ENCODE measurements around the gene SH3RF3. TPM values are rescaled to one million over a fixed set of nuclear protein-coding genes. Genes with fewer than 3 reads are reported as not detected.

The SH3RF3 gene
- total RNA-seq, 1 experiment from 2014 or later, result 4.9 TPM

DNA sequence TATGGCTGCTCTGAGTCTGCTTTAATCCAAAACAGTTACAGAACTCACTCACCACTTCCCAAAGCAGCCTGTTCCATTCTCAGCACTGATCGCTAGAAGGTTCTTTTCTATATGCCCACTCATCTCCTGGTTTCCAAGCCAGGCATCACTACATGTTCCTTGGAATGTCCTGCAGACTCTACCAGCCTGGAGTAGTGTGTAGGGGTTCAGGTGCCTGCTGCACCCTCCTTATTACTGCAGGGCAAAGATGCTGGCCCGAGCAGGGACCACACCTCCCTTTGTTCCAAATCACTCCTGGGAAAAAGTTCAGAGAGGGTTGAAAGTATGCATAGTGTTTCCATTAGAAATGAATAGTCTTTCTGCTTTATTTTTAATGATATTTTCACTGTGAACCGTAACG is 196.6 kb downstream of the SH3RF3 start:
- TF ChIP-seq, protein P1, sequence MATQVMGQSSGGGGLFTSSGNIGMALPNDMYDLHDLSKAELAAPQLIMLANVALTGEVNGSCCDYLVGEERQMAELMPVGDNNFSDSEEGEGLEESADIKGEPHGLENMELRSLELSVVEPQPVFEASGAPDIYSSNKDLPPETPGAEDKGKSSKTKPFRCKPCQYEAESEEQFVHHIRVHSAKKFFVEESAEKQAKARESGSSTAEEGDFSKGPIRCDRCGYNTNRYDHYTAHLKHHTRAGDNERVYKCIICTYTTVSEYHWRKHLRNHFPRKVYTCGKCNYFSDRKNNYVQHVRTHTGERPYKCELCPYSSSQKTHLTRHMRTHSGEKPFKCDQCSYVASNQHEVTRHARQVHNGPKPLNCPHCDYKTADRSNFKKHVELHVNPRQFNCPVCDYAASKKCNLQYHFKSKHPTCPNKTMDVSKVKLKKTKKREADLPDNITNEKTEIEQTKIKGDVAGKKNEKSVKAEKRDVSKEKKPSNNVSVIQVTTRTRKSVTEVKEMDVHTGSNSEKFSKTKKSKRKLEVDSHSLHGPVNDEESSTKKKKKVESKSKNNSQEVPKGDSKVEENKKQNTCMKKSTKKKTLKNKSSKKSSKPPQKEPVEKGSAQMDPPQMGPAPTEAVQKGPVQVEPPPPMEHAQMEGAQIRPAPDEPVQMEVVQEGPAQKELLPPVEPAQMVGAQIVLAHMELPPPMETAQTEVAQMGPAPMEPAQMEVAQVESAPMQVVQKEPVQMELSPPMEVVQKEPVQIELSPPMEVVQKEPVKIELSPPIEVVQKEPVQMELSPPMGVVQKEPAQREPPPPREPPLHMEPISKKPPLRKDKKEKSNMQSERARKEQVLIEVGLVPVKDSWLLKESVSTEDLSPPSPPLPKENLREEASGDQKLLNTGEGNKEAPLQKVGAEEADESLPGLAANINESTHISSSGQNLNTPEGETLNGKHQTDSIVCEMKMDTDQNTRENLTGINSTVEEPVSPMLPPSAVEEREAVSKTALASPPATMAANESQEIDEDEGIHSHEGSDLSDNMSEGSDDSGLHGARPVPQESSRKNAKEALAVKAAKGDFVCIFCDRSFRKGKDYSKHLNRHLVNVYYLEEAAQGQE (IDR thresholded peaks at IDR 0.05; ENCODE audit: insufficient read depth in 1 of 2, low read depth in 2 of 2, low read length in 1 of 2), result no peak
- TF ChIP-seq POLR2AphosphoS5 (IDR thresholded peaks at IDR 0.05; ENCODE audit: low read depth, low read length), result no peak
- no peak for TF ChIP-seq TCF7L2 (IDR thresholded peaks at IDR 0.05; ENCODE audit: low read depth, low read length)
- TF ChIP-seq, protein P2, sequence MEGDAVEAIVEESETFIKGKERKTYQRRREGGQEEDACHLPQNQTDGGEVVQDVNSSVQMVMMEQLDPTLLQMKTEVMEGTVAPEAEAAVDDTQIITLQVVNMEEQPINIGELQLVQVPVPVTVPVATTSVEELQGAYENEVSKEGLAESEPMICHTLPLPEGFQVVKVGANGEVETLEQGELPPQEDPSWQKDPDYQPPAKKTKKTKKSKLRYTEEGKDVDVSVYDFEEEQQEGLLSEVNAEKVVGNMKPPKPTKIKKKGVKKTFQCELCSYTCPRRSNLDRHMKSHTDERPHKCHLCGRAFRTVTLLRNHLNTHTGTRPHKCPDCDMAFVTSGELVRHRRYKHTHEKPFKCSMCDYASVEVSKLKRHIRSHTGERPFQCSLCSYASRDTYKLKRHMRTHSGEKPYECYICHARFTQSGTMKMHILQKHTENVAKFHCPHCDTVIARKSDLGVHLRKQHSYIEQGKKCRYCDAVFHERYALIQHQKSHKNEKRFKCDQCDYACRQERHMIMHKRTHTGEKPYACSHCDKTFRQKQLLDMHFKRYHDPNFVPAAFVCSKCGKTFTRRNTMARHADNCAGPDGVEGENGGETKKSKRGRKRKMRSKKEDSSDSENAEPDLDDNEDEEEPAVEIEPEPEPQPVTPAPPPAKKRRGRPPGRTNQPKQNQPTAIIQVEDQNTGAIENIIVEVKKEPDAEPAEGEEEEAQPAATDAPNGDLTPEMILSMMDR (IDR thresholded peaks at IDR 0.05), result no peak
- no peak for TF ChIP-seq SIN3A (IDR thresholded peaks at IDR 0.05; ENCODE audit: borderline replicate concordance, insufficient read depth, low read depth, low read length)
- in situ Hi-C loops (cut with HindIII; ENCODE audit: low pct_unique_long_range_greater_than_20kb, low sequenced_read_pairs), result no loop called here
- ATAC-seq (0 out of 2 replicates have a peak, but pooled peaks have one; percentile 17), DNase-seq (ENCODE audit: low read depth, low spot score) (no peak)
- ChIA-PET POLR2A (no interaction called here), CTCF (no interaction called here)
- H3K4me3 ChIP-seq (ENCODE audit: low read depth in 2 of 2, low read length in 2 of 2), result no peak overlapping the region
- intact Hi-C loops (cut with micrococcal nuclease; ENCODE audit: unreplicated experiment), result no loop called here
- no peaks in the 10 kb centered on the region for H3K36me3 ChIP-seq (ENCODE audit: control insufficient read depth, insufficient read depth, low read length)
- no peaks in the 10 kb centered on the region for H3K4me1 ChIP-seq (ENCODE audit: control insufficient read depth, insufficient read depth, low read length)
- 0 out of 2 replicates have a peak, but pooled peaks cover 4% of the 10 kb centered on the region for H3K27me3 ChIP-seq (ENCODE audit: control insufficient read depth, insufficient read depth, low read length)
- H3K9me3 ChIP-seq (ENCODE audit: control insufficient read depth, insufficient read depth, low read depth, low read length), result no peaks in the 10 kb centered on the region
- no TSS peak for BruUV-seq (replicated peaks)
- H3K27ac ChIP-seq (ENCODE audit: low read length), result no peak overlapping the region

DNA sequence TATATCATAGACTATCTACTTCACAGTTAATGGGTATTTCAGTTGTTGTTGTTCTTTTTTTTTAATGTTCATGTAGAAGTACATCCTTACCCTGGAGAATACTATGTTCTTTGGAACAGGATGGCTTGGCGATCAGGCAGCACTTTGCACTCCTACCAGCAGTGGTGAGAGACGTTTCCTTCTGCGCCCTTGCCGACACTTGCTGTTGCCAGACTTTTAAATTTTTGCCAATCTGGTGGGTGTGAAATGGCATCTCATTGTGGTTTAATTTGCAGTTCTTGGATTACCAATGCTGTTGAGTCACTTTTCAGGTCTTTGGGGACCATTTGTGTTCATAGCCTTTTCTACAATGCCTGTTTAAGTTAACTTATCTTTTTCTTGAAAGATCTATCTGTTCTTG is 197.3 kb downstream of the SH3RF3 start:
- Histone ChIP-seq H3K9me3 (ENCODE audit: control insufficient read depth, insufficient read depth, low read depth, low read length) (no peaks in the 10 kb centered on the region), H3K27me3 (ENCODE audit: control insufficient read depth, insufficient read depth, low read length) (0 out of 2 replicates have a peak, but pooled peaks cover 4% of the 10 kb centered on the region), H3K36me3 (ENCODE audit: control insufficient read depth, insufficient read depth, low read length) (no peaks in the 10 kb centered on the region), H3K4me1 (ENCODE audit: control insufficient read depth, insufficient read depth, low read length) (no peaks in the 10 kb centered on the region), H3K27ac (ENCODE audit: low read length) (no peak overlapping the region), H3K4me3 (ENCODE audit: low read depth in 2 of 2, low read length in 2 of 2) (no peak overlapping the region)
- ATAC-seq (no peak), DNase-seq (ENCODE audit: low read depth, low spot score) (no peak)
- ChIA-PET CTCF (no interaction called here), POLR2A (no interaction called here)
- in situ Hi-C loops (cut with HindIII; ENCODE audit: low pct_unique_long_range_greater_than_20kb, low sequenced_read_pairs) (no loop called here), intact Hi-C loops (cut with micrococcal nuclease; ENCODE audit: unreplicated experiment) (no loop called here)
- TF ChIP-seq TCF7L2 (IDR thresholded peaks at IDR 0.05; ENCODE audit: low read depth, low read length) (no peak), POLR2AphosphoS5 (IDR thresholded peaks at IDR 0.05; ENCODE audit: low read depth, low read length) (no peak), SIN3A (IDR thresholded peaks at IDR 0.05; ENCODE audit: borderline replicate concordance, insufficient read depth, low read depth, low read length) (no peak)
- TF ChIP-seq, protein P1 (IDR thresholded peaks at IDR 0.05; ENCODE audit: insufficient read depth in 1 of 2, low read depth in 2 of 2, low read length in 1 of 2), result no peak
- TF ChIP-seq, protein P2 (IDR thresholded peaks at IDR 0.05), result no peak
- BruUV-seq (replicated peaks), result no TSS peak

Data from Panc1 (cell line).